GM12875 (cell line): ENCODE data around the gene CDK2AP2.
A peak's percentile ranks its signal among the peaks of the same experiment; 100 is the strongest.
"Not testable (repeated sequence)": the region's sequence is repeated elsewhere in the genome, so short reads cannot be mapped to it uniquely, and the experiment has no call there.

Experiments
- H3K4me3 ChIP-seq: one replicate; pipeline ENCODE4 v1.5.1; 2011; ENCODE audit warnings: low read depth, low read length, control low read depth
- CTCF ChIP-seq: IDR thresholded peaks from 2 replicates; pipeline ENCODE4 v1.5.1; 2011; ENCODE audit warnings: low read depth, mild to moderate bottlenecking, control low read depth, inconsistent platforms, low read length, moderate library complexity, borderline replicate concordance; ENCODE audit not compliant: insufficient read depth

CDK2AP2 gene

GRCh38 chr11:67484847-67485311, 23.1 kb downstream of the CDK2AP2 start:
- peak overlapping the region; percentile 81 for H3K4me3 ChIP-seq
- TF ChIP-seq CTCF: no peak

- no peak for TF ChIP-seq CTCF
- peak overlapping the region; percentile 81 for H3K4me3 ChIP-seq
Measured at GRCh38 chr11:67483831-67484665, 23.9 kb downstream of the CDK2AP2 start.

DNA sequence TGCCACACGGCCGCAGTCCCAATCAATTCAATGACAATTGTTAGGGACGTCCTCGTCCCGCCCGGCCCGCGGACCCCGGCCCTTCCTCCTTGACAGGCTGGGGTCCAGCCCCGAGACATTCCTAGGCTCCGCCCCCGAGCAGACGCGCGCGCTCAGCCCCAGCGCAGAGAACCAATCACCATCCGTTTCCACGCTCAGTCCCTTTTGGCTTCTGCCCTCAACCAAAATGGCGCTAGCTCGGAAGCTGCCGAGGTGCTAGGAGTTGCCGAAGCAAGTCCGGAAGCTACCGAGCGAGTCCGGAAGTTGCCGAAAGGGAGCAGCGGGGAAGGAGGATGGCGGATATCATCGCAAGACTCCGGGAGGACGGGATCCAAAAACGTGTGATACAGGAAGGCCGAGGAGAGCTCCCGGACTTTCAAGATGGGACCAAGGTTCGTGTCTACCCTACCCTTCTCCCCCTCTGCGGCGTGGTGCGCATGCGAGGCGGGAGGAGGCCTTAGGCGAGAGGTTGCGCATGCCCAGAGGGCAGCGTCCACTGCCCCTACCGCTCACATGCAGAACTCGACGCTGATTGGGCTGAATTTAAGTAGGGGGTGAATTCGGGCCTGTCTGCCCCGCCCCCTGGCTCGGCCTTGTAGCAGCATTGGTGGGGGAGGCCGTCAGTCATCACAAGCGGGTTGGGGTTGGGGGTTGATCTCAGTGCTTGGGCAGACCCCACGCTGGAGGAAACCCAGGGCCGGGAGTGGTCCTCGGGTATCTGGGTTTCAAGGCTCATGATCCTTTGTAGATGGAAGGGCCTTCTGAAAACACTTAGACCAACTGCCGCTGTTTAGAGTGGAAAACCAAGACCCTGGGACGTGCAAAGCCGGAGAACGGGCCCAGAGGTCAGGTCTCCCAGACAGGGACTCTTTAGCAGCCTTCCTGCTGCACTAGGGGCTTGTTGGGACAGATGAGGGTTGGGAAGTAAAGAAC, 24.8 kb downstream of the CDK2AP2 start, which contains the start of gene AIP:
Gene AIP, plus strand, starts transcription at position 200 of the 972 bp plus-strand sequence. Its CDS starts 133 bp downstream, at position 333.
- TF ChIP-seq CTCF: no peak
- H3K4me3 ChIP-seq: peak within 1 kb of the TSS; percentile 81

- H3K4me3 ChIP-seq: peak overlapping the region; percentile 81
- no peak for TF ChIP-seq CTCF
Measured at GRCh38 chr11:67482275-67482826, 25.6 kb downstream of the CDK2AP2 start.

DNA sequence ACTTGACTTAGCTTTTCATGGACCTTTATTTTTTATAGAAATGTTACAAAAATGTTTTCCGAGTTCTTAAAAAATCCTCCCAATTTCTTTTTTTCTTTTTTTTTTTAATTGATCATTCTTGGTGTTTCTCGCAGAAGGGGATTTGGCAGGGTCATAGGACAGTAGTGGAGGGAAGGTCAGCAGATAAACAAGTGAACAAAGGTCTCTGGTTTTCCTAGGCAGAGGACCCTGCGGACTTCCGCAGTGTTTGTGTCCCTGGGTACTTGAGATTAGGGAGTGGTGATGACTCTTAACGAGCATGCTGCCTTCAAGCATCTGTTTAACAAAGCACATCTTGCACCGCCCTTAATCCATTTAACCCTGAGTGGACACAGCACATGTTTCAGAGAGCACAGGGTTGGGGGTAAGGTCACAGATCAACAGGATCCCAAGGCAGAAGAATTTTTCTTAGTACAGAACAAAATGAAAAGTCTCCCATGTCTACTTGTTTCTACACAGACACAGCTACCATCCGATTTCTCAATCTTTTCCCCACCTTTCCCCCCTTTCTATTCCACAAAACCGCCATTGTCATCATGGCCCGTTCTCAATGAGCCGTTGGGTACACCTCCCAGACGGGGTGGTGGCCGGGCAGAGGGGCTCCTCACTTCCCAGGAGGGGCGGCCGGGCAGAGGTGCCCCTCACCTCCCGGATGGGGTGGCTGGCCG, 30.5 kb downstream of the CDK2AP2 start:
- H3K4me3 ChIP-seq: not testable (repeated sequence)

DNA sequence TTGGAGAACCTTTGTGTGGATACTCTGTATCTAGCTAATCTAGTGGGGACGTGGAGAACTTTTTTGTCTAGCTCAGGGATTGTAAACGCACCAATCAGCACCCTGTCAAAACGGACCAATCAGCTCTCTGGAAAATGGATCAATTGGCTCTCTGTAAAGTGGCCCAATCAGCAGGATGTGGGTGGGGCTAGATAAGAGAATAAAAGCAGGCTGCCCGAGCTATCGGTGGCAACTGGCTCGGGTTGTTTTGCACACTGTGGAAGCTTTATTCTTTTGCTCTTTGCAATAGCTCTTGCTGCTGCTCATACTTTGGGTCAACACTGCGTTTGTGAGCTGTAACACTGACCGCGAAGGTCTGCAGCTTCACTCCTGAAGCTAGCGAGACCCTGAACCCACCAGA, 31.3 kb downstream of the CDK2AP2 start:
- not testable (repeated sequence) for H3K4me3 ChIP-seq

- TF ChIP-seq CTCF: no peak
- H3K4me3 ChIP-seq: no peak overlapping the region
Measured at GRCh38 chr11:67472882-67473281, 35.1 kb downstream of the CDK2AP2 start.
